Measurements from ENCODE around the gene NFYA. TPM values are rescaled to one million over a fixed set of nuclear protein-coding genes. Genes with fewer than 3 reads are reported as not detected.

Gene NFYA
- total and polyA plus RNA-seq, 9 donors = 7.6 to 33.3 (median 20.7) TPM

- DNase-seq = no peak
- intact Hi-C loops (cut with DNase I) = no loop called here
- 50 to 61% (median 52%) methylated on average over 5 of the region's 5 CpGs for WGBS, 3 donors
- Histone ChIP-seq H3K27ac (no peak overlapping the region), H3K4me1 (ENCODE audit: insufficient read depth) (peaks cover 1% of the 10 kb centered on the region), H3K27me3 (no peaks in the 10 kb centered on the region), H3K9me3 (no peaks in the 10 kb centered on the region), H3K36me3 (no peaks in the 10 kb centered on the region), H3K4me3 (no peak overlapping the region)
- TF ChIP-seq EP300 (IDR thresholded peaks at IDR 0.05) = no peak
- TF ChIP-seq POLR2A (IDR thresholded peaks at IDR 0.05) = no peak
- TF ChIP-seq CTCF (IDR thresholded peaks at IDR 0.05) = no peak
Observed at GRCh38 chr6:41097467-41098090, 24.8 kb downstream of the NFYA start.

- no peaks in the 10 kb centered on the region for H3K27me3 ChIP-seq
- no peak for DNase-seq
- no peak for TF ChIP-seq POLR2A (IDR thresholded peaks at IDR 0.05)
- no peak for TF ChIP-seq CTCF (IDR thresholded peaks at IDR 0.05)
- no peak for TF ChIP-seq EP300 (IDR thresholded peaks at IDR 0.05)
- H3K4me1 ChIP-seq (ENCODE audit: insufficient read depth) = peaks cover 1% of the 10 kb centered on the region
- no peak overlapping the region for H3K4me3 ChIP-seq
- H3K9me3 ChIP-seq = no peaks in the 10 kb centered on the region
- 47 to 58% (median 53%) methylated on average over 3 of the region's 3 CpGs for WGBS, 3 donors
- intact Hi-C loops (cut with DNase I) = no loop called here
- no peak overlapping the region for H3K27ac ChIP-seq
- H3K36me3 ChIP-seq = no peaks in the 10 kb centered on the region
Observed at GRCh38 chr6:41098366-41098765, 25.6 kb downstream of the NFYA start.

GRCh38 chr6:41100871-41101287 lies 28.1 kb downstream of the NFYA start:
- no peak overlapping the region for H3K4me3 ChIP-seq
- no peaks in the 10 kb centered on the region for H3K27me3 ChIP-seq
- no peaks in the 10 kb centered on the region for H3K36me3 ChIP-seq
- WGBS, 3 donors = 65 to 78% (median 75%) methylated on average over 42 of the region's 42 CpGs
- H3K27ac ChIP-seq = no peak overlapping the region
- no peak for TF ChIP-seq POLR2A (IDR thresholded peaks at IDR 0.05)
- no peak for TF ChIP-seq CTCF (IDR thresholded peaks at IDR 0.05)
- no peak for TF ChIP-seq EP300 (IDR thresholded peaks at IDR 0.05)
- H3K4me1 ChIP-seq (ENCODE audit: insufficient read depth) = peaks cover 1% of the 10 kb centered on the region
- DNase-seq = peak in 4 of 5 donors; percentile 15 to 26 (median 19)
- intact Hi-C loops (cut with DNase I) = no loop called here
- H3K9me3 ChIP-seq = no peaks in the 10 kb centered on the region

GRCh38 chr6:41103847-41104246 lies 31.1 kb downstream of the NFYA start:
- H3K4me3 ChIP-seq = no peak overlapping the region
- no peak overlapping the region for H3K27ac ChIP-seq
- DNase-seq = no peak
- no peaks in the 10 kb centered on the region for H3K27me3 ChIP-seq
- intact Hi-C loops (cut with DNase I) = no loop called here
- no peaks in the 10 kb centered on the region for H3K9me3 ChIP-seq
- no peaks in the 10 kb centered on the region for H3K36me3 ChIP-seq
- TF ChIP-seq EP300 (IDR thresholded peaks at IDR 0.05) = no peak
- TF ChIP-seq CTCF (IDR thresholded peaks at IDR 0.05) = no peak
- no peak for TF ChIP-seq POLR2A (IDR thresholded peaks at IDR 0.05)
- 97 to 98% (median 97%) methylated on average over 3 of the region's 3 CpGs for WGBS, 3 donors
- H3K4me1 ChIP-seq (ENCODE audit: insufficient read depth) = no peaks in the 10 kb centered on the region

Data from ovary (tissue), 9 donors.